ENCODE data around the gene MAPK8IP3.
"Not testable (repeated sequence)": the region's sequence is repeated elsewhere in the genome, so short reads cannot be mapped to it uniquely, and the experiment has no call there.

The MAPK8IP3 gene

DNA sequence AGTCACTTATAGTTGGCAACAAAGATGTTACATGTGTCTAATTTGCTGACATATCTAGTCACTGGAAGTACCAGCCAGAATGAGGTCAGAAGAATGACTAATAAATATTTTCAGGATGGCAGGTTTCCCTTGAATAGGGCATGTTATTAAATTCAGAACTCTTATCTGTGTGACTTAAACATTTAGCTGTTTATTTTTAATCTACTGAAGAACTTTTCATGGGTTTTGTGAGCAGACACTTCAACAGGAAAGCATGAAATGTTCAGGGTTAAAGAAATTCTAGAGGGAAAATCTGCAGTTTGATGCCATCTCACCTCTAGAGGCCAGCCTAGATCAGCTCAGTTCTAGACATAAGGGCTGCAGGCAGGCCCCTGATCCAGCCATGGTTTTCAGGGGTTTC lies 14.7 kb upstream of the MAPK8IP3 start:
- DNase-seq, result no peak

DNA sequence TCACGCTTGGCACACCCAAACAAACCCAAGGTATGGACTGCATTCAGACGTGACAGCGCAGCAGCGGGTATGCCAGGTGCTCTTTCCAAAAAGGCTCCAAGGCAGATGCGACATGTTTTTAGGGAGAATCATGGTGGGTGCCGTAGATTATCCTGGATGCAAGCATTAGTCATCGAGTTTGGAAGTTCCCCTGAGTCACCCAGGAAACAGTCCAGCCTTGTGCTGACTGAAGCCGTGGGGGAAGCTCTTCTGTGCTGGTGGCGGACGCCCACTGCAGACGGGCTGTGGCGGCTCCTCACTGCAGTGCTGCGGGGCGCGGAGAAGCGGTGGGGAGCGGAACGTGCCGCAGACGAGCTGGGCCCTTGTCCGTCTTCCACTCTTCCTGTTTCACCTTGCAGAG lies 14.0 kb upstream of the MAPK8IP3 start:
- no peak for DNase-seq
- Histone ChIP-seq H3K4me3 (ENCODE audit: low read depth, low read length) (no peak overlapping the region), H3K36me3 (peaks cover 89% of the 10 kb centered on the region), H3K4me1 (no peaks in the 10 kb centered on the region), H3K9me3 (no peaks in the 10 kb centered on the region), H3K27me3 (no peaks in the 10 kb centered on the region)
- TF ChIP-seq, protein P1, sequence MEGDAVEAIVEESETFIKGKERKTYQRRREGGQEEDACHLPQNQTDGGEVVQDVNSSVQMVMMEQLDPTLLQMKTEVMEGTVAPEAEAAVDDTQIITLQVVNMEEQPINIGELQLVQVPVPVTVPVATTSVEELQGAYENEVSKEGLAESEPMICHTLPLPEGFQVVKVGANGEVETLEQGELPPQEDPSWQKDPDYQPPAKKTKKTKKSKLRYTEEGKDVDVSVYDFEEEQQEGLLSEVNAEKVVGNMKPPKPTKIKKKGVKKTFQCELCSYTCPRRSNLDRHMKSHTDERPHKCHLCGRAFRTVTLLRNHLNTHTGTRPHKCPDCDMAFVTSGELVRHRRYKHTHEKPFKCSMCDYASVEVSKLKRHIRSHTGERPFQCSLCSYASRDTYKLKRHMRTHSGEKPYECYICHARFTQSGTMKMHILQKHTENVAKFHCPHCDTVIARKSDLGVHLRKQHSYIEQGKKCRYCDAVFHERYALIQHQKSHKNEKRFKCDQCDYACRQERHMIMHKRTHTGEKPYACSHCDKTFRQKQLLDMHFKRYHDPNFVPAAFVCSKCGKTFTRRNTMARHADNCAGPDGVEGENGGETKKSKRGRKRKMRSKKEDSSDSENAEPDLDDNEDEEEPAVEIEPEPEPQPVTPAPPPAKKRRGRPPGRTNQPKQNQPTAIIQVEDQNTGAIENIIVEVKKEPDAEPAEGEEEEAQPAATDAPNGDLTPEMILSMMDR (IDR thresholded peaks at IDR 0.05; ENCODE audit: low read depth, low read length), result no peak

More for the DNA sequence above, 14.7 kb upstream of the MAPK8IP3 start:
- H3K9me3 ChIP-seq, result no peaks in the 10 kb centered on the region
- peaks cover 85% of the 10 kb centered on the region for H3K36me3 ChIP-seq
- H3K27me3 ChIP-seq, result no peaks in the 10 kb centered on the region
- no peaks in the 10 kb centered on the region for H3K4me1 ChIP-seq
- H3K4me3 ChIP-seq (ENCODE audit: low read depth, low read length), result no peak overlapping the region
- TF ChIP-seq, protein P1 (IDR thresholded peaks at IDR 0.05; ENCODE audit: low read depth, low read length), result no peak

DNA sequence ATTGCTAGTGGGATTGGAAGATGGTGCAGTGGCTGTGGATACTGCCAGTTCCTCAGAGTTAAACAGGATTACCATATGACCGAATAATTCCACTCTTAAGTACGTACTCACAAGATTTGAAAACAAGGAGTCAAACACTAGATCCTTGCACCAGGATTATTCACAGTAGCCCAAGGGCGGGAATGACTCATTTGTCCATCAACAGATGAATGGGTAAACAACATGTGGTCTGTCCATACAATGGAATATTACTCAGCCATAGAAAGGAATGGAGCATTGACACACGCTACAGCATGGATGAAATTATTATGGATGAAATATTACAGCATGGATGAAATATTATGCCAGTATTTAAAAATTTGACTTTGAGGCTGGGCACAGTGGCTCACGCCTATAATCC lies 9.1 kb upstream of the MAPK8IP3 start:
- no peaks in the 10 kb centered on the region for H3K4me1 ChIP-seq
- no peaks in the 10 kb centered on the region for H3K9me3 ChIP-seq
- peaks cover 87% of the 10 kb centered on the region for H3K36me3 ChIP-seq
- no peaks in the 10 kb centered on the region for H3K27me3 ChIP-seq
- H3K4me3 ChIP-seq (ENCODE audit: low read depth, low read length), result no peak overlapping the region
- DNase-seq, result no peak
- TF ChIP-seq, protein P1 (IDR thresholded peaks at IDR 0.05; ENCODE audit: low read depth, low read length), result no peak

DNA sequence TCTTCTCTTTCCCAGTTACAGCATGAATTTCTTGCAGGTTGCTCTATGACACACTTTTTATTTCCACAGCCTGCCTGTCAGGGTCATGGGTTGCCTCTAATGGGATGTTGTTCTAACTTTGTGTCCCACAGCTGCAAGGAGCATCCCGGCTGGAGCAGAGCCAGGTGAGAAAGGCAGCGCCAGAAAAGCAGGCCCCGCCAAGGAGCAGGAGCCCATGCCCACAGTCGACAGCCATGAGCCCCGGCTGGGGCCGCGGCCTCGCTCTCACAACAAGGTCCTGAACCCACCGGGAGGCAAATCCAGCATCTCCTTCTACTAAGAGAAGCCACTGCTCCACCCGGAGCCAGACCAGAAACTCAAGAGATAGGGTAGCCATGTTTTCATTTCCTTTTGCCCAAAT lies 7.3 kb upstream of the MAPK8IP3 start:
- peaks cover 76% of the 10 kb centered on the region for H3K36me3 ChIP-seq

DNA sequence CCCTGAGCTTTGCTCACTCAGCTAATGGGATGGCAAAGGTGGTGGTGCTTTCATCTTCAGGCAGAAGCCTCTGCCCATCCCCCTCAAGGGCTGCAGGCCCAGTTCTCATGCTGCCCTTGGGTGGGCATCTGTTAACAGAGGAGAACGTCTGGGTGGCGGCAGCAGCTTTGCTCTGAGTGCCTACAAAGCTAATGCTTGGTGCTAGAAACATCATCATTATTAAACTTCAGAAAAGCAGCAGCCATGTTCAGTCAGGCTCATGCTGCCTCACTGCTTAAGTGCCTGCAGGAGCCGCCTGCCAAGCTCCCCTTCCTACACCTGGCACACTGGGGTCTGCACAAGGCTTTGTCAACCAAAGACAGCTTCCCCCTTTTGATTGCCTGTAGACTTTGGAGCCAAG lies 5.7 kb upstream of the MAPK8IP3 start:
- H3K36me3 ChIP-seq, result peaks cover 62% of the 10 kb centered on the region
- H3K27me3 ChIP-seq, result no peaks in the 10 kb centered on the region
- H3K4me1 ChIP-seq, result no peaks in the 10 kb centered on the region
- H3K4me3 ChIP-seq (ENCODE audit: low read depth, low read length), result no peak overlapping the region
- TF ChIP-seq, protein P1 (IDR thresholded peaks at IDR 0.05; ENCODE audit: low read depth, low read length), result no peak
- DNase-seq, result no peak
- no peaks in the 10 kb centered on the region for H3K9me3 ChIP-seq

More for the DNA sequence above, 7.3 kb upstream of the MAPK8IP3 start:
- no peak for DNase-seq
- no peak overlapping the region for H3K4me3 ChIP-seq (ENCODE audit: low read depth, low read length)
- H3K27me3 ChIP-seq, result no peaks in the 10 kb centered on the region
- no peaks in the 10 kb centered on the region for H3K4me1 ChIP-seq
- no peaks in the 10 kb centered on the region for H3K9me3 ChIP-seq
- TF ChIP-seq, protein P1 (IDR thresholded peaks at IDR 0.05; ENCODE audit: low read depth, low read length), result no peak

DNA sequence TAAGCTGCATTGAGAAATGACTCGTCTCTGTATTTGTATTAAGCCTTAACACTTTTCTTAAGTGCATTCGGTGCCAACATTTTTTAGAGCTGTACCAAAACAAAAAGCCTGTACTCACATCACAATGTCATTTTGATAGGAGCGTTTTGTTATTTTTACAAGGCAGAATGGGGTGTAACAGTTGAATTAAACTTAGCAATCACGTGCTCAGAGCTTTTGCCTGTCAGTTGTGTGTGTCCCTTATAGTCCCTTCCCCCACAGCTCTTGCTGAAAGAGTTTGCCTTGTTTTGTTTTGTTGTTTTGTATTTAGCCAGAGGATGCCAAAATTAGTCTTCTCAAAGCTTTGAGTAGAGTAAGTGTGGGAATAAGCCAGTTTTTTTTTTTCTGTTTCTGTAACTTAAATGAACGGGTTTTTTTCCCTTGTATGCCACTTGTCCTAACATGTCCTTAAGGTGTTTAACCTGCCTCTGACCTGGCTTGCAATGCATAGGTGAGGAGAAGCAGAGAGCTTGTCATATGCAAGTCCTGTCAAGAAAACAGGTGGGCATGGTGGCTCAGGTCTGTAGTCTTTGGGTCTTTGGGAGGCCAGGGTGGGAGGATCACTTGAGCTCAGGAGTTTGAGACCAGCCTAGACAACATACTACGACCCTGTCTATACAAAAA lies 4.6 kb upstream of the MAPK8IP3 start:
- Histone ChIP-seq H3K9me3 (no peaks in the 10 kb centered on the region), H3K4me1 (no peaks in the 10 kb centered on the region), H3K4me3 (ENCODE audit: low read depth, low read length) (no peak overlapping the region), H3K36me3 (peaks cover 52% of the 10 kb centered on the region), H3K27me3 (no peaks in the 10 kb centered on the region)
- TF ChIP-seq, protein P1 (IDR thresholded peaks at IDR 0.05; ENCODE audit: low read depth, low read length), result no peak
- no peak for DNase-seq

DNA sequence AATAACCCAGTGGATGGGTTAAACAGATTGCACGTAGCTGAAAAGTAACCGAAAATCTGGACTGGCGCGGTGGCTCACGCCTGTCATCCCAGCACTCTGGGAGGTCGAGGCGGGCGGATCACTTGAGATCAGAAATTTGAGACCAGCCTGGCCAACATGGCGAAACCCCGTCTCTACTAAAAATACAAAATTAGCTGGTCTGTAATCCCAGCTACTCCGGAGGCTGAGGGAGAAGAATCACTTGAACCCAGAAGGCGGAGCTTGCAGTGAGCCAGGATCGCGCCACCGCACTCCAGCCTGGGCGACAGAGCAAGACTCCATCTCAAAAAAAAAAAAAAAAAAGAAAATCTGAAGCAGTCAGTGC lies 689 bp upstream of the MAPK8IP3 start:
- peaks cover 14% of the 10 kb centered on the region for H3K36me3 ChIP-seq
- H3K9me3 ChIP-seq, H3K27me3 ChIP-seq, DNase-seq, H3K4me1 ChIP-seq: not testable (repeated sequence)
- H3K4me3 ChIP-seq (ENCODE audit: low read depth, low read length), result peak overlapping the region; percentile 83
